NCI-H2196 treated with DMSO at 0.1 percent for 48 hours (cell line): ENCODE measurements around the gene LAPTM4A.
"Not testable (repeated sequence)": the region's sequence is repeated elsewhere in the genome, so short reads cannot be mapped to it uniquely, and the experiment has no call there.

ENCODE experiments used
- DNase-seq: peaks from one replicate; lab custom pipeline; 2025; ENCODE audit not compliant: unreplicated experiment; lab: John Stamatoyannopoulos, UW

Gene LAPTM4A

DNA sequence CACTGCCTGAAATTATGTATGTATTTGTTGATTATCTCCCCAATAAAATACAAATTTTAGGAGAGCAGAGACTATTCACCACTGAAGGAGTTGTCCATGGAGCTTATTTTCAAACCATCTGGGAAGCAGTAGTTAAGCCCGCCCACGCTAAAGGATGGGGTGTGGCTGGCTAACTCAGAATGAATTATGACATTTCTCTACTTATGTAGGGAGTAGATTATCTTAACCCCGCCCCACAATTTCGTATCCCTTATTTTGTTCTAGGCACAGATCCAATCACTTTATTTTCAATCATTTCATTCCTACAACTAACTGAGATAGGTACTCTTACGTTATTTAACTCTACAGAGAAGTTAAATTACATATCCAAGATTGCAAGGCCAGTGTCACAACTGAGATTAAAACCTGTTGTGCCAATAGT lies 1.4 kb upstream of the LAPTM4A start:
- no peak for DNase-seq

DNA sequence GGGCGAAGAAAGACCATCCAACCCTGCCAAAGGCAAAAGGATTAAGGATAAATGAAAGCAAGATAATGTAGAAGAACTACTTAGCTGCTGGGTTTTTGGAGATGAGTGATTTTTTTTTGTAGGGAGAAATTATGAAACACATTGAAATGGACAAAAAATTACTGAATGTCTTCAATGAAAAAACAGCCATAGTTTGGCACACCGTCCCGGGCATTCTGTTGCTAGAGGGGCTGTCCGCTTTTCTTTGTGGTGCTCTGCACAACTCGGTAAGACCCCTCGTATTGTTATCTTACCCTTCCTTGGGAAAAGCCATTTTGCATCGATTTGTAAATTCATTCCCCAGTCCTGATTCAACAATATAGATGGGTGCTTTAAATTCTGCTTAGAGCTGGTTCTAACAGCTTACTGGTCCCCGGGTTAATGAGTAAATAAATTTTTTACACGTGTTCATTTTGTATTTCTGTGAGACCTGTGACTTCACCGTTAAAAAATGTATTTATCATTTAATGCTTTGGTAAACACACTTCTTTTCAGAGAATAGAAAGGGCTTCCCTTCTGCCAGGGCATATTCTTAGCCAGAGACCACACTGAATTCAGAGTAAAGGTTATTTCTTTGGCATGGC lies 912 bp upstream of the LAPTM4A start:
- no peak for DNase-seq

DNA sequence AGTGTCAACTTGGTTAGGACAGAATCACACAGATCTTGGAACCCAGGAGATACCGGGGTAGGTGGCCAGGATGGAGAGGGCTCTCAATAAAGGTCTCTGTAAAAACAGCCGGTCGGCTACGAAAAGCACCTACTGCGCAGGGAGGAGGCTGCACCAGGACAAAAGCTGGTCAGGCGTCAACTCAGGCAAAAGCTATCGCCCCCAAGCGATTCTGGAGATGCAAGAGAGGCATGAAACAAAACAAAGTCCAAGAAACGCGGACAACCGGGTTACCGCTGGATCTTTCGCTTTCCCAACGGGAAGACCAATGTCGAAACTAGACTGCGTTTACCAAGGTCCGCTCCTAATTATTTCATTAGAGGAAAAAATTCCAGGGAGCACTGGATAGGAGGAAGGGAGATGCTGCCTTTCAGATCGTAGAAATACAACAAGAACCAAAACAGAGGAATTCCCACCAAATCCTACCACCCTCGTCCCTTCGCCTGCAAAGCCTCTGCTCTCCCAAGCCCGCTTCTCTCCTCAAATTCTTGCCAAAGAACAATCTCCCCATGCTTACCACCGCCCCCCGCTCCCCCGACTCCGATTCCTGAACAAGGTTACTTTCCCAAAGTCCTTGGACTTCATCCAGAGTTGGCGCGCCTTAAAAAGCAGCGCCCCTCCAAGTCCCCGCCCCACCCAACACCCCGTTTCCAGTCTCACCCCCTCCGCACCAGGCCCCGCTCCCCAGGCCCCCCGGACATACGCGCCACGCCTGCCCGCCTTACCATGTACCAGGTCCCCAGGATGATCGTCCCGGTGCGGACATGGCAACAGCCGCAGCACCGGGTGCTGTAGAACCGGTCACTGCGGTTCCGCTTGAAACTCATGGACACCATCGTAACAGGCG lies 539 bp downstream of the LAPTM4A start:
- DNase-seq, result no peak

DNA sequence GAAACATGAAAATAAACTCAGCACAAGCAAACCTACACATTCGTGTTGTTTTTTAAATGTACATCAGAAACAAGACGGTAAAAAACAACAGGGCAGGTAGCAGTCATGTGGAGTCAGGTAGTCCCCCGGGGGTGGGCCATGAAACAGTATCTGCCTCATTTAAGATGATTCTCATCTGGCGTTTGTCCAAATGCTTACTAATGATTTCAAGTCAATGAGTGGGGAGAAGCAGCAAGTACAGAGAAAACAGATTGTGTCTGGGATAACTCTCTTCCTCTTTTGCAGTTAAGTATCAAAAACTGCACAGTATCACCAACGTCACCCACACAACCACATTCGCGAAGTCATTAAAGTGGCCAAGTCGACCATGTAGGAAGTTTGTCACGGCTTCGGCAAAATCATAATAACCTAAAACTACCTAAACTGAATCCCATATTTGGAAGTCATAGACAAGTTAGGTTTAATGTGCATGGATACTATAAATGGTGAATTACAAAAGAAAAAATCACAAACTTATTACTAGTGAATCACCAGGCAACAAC lies 1.3 kb downstream of the LAPTM4A start:
- DNase-seq, result no peak

DNA sequence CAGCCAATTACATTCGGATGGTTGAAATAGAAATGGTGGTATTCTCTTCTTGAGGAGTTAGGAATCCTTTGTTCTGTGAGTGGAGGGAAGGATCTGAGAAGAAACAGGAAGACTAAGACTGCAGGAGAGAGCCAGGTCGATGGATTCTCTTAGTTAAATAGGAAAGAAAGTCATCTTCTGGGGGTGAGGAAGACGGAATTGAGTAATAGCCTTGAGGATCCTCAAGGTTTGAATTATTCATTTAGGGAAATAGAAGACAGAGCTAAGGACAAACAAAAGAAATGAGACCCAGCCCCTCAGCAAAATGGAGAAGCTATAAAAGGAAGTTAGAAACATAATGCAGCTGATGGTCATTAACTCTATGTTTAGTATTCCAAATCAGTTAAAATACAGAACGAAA lies 1.8 kb downstream of the LAPTM4A start:
- DNase-seq, result no peak

DNA sequence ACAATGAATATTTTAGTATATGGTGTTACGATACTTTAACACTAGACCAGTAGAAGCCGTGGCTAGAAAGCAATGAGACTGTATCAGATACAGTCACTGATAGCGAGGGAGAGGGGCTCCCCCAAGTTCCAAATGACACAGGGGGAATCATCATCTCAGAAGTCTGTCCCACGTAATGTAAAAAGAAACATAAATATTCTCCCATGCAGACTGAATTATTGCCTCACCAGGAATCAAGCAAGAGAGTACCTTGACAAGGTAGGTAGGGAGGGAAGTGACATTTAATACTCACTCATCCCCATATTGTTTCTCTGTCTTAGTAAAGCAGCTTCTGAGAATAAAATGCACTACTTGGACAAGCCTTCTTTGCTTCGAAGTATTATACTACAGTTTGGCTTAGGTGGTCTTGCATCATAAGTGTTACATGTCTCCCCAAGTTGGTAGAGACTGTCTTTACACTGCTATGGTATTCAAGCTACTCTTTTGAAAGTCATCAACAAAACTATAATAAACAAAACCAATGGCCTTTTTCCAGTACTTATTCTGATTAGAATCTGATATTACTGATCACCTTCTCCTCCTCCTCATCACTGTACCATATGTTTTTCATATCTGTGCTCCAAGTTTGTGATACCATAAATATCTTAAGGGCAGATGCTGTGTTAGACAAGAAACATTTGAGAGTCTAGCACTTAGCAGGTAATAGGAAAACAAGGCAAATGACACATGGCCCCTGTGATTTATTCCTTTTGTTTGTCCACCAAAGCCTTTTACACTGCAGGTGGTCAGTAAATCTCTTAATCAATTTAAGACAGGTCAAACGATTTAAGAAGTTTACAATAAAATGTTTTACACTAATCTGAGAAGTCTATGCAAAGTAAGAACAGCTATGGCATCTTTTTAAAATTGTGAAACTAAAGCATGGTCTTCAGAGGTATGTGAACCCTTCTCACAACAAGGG lies 2.7 kb downstream of the LAPTM4A start:
- no peak for DNase-seq

DNA sequence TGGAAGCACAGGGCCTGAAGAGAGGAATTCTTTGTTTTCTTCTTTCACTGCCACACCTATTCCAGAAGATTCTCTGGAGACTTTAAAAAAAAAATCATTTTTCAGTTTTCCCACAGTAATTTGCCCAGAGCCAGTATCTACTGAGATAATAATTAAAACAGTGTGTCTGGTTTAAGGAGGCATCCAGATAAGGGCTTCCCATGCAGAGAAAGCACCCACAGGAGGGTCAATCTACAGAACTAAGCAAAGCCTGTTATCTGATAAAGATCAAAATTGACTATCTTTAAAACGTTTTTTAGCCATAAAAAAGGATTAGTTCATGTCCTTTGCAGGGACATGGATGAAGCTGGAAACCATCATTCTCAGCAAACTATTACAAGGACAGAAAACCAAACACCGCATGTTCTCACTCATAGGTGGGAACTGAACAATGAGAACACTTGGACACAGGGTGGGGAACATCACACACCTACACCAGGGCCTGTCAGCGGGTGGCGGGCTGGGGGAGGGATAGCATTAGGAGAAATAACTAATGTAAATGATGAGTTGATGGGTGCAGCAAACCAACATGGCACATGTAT lies 5.6 kb downstream of the LAPTM4A start:
- not testable (repeated sequence) for DNase-seq

DNA sequence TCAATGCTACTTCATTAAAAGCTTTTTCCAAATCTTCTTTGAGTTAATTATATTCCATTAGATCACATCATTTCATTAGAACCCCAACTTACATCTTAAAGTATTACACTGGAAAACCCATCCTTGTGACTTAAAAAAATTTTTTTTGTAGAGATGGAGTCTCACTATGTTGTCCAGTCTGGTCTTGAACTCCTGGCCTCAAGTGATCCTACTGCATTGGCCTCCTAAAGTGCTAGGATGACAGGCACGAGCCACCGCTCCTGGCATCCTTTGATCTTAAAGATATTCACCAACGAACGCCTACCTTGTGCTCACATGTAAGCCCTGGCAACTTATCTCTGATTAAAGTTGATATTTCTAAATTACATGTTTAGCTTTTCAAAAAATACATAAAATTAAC lies 6.7 kb downstream of the LAPTM4A start:
- DNase-seq, result no peak

DNA sequence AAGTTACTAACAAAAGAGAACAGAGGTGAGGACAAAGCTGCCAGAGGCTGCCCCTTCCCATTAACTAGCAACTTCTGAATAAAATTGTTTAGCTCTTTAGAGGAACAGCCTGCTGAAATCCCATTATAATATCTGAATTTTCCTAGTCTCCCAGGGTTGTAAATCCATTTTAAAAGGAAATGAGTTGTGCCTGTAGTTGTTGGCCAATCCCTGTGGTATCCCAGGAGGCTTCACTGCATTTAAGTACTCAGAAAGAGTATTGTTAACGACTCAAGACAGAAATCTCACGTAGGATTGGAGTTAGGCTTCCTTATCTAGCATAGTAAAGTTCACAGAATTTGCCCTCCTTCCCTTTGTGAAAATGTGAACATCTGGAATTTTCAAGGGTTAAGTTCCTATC lies 8.9 kb downstream of the LAPTM4A start:
- no peak for DNase-seq

DNA sequence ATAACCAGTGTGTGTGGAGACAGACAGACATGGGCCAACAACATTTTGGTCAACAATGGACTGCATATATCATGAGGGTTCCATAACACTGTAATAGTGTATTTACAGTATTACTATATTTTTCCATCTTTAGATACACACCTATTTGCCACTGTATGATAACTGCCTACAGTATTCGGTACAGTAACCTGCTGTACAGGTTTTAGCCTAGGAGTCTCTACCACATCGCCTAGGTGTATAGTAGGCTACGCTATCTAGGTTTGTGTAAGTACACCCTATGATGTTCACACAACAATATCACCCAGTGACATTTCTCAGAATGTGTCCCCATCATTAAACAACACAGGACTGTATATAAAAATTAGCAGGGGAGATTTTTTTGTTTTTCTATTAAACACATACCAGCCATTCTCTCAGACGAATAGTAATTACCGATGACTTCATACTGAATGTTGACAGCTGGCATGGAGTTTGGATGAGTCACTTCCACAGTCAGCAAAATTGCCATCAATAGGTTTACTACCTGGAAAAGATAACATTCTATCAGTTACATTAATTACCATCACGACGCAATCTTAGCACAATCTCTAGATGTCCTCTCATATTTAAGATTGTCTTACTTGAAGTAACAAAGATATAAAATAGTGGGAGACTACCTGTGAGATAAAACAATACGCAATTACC lies 10.8 kb downstream of the LAPTM4A start:
- DNase-seq, result no peak

DNA sequence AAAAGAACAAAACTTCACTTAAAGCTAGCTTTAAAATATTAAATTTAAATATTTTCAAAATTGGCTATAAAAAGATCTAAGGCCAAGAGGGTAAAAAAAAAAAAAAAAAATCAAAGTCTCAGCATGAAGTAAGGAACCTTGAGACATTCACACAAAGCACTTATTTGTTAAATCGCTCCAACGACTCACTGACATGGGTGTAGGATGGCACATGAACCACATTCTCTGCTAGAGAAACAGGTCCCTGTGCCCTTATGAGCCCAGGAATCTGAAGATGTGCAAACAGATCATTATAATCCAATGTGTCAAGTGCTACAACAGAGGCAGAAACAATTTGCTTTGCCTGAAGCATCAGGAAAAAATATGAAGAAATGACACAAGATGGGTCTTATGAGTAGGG lies 13.8 kb downstream of the LAPTM4A start:
- no peak for DNase-seq

DNA sequence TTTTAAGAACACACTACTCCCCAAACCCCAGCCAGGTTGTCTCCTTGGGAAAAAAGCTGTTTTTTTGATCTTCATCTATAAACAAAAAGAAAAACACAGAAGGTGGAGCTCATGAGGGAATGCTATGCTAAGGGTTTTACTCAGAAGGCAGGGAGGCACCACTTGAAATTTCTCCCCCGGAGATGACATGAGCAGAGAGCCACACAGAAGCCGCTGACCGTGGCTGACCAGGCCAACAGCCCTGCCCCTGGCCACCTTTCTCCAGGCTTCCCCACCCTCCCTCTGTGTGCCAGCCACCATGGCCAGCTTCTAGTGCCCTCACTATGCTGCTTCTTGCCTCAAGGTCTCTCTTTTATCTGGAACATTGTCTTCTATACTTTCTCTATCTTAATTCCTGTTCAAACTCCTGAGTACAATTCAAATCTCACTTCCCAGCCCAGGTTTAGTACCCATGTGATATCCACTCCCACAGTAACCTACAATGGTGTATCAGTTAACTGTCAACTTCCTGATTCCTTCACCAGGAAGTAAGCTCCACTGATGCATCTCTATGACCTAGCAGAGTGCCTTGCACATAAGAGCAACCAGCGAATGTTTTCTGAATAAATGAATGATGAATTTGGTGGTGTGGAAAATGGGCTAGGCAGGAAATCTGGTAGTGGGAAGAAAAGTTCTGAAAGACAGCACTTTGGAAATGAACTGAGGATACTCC lies 15.3 kb downstream of the LAPTM4A start:
- DNase-seq, result no peak

DNA sequence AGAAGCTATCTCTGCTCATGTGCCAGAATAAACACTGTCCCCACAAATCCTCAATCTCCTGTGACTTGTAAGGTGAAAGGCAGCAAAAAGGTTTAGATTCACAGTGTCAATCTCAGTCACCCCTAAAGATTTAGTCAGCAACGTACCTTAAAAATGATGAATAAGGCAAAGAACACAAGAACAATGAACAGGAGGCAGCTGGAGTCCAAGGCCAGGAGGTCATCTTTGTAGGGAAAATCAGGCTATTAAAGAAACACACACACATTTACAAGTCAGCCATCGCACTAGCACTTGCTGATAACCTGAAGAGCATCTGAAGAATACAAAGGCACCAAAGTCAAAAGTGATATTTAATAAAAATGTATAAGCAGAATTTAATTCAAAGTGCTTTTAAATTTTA lies 16.6 kb downstream of the LAPTM4A start:
- DNase-seq, result no peak

DNA sequence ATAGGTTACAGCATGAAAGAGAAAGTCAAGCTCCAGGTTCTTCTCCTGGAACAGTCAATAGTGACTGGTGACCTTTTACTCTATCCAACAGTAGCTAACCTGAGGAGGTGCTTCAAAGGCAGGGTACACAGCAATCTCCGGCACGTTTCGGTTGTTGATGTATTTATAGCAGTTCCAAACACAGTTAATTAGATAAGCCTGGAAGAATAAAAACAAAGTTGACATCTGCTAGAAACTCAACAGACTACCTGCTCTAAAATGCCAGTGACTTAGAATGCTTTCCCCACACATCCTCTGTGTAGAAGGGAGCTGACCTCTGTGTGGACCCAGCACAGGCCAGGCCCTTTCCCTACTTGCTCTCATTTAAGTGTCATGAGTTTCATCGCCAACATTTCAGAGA lies 17.2 kb downstream of the LAPTM4A start:
- DNase-seq, result no peak

DNA sequence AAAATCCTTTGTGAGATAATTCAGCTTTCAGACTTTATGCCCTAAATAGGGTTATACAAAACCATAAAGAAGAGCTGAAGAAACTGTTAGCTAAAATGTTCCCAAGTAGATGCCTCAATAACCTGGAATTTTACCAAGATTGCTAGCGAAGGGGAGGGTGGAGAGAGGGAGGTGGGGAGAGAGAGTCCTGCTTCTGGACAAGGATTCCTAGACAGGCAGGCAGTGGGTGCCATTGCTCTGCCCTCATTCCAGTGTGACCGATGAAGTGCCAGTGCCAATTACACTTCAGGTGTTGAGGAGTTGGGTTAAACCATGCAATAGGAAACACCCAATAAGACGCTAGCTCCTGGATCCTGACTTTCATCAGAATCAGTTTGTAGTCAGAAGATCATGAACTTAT lies 18.1 kb downstream of the LAPTM4A start:
- DNase-seq, result no peak

DNA sequence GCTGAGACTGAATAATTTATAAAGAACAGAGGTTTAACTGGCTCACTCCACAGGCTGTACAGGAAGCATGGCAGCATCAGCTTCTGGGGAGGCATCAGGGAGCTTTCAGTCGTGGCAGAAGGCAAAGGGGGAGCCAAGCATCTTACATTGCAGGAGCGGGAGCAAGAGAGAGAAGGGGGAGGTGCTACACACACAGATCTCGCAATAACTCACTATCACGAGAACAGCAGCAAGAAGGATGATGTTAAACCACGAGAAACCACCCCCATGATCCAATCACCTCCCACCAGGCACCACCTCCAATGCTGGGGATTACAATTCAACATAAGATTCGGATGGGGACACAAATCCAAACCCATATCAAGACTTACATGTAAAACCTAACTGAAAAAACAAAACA lies 21.2 kb downstream of the LAPTM4A start:
- DNase-seq, result no peak

DNA sequence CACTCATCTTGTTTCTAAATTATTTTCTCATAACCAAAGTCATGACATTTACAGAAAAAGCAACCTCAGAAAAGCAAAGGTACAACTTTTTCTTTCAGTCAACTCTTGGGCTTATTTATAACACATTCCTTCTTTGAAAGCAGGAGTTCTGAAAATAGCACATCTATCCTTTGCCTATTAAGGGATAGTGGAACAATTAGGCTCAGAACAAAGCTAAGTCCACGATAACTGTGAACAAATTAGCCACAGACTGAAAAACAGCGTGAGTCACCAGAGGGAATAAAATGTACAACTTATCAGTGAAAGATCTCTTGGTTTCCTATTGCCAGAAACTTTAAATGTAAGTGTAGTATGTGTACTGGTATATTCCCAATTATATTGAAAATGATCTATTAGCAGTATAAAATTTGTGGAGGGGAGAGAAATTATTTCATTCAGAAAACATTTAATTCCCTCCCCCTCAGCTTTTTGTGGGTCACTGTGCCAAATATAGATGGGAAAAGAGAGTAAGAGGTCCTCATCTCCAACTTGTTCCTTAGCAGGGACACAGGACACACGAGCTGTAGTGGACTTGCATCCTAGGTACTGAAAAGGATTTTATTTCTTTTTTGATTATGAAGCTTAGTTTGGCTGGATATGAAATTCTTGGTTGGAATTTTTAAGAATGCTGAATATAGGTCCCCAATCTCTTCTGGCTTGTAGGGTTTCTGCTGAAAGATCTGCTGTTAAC lies 23.6 kb downstream of the LAPTM4A start:
- no peak for DNase-seq

DNA sequence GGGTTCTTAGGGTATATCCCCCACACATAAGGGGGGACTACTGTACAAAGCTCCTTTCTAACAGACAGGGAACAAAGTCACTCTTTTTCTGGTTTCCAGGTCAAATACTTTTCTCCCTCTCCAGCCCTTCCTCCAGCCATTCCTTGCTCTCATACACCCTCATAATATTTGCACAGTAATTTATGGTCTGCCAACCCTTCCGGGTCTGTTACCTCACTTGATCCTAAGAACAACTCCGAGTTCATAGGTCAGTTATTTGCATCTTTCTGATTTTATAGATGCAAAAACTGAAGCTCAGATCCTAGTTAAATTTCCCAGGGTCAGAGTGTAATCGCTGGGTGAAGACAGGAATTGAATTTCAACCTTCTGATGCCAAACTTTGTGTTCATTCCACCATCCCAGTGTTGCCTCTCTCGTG lies 24.2 kb downstream of the LAPTM4A start:
- no peak for DNase-seq
